ENCODE measurements around the gene NID2.

GRCh38 chr14:51967521-51967920 lies 101.3 kb downstream of the NID2 start:
- no peak for TF ChIP-seq CTCF (IDR thresholded peaks at IDR 0.05; ENCODE audit: low read depth, low read length, missing input control)
- TF ChIP-seq TAF1 (conservative IDR thresholded peaks at IDR 0.05) = no peak
- no peak for TF ChIP-seq MAX (IDR thresholded peaks at IDR 0.05)
- no peak for TF ChIP-seq EGR1 (IDR thresholded peaks at IDR 0.05; ENCODE audit: low read depth in 2 of 2)
- TF ChIP-seq SP1 (IDR thresholded peaks at IDR 0.05) = no peak
- no peak for TF ChIP-seq REST (IDR thresholded peaks at IDR 0.05)
- TF ChIP-seq FOXA2 (IDR thresholded peaks at IDR 0.05) = no peak
- TF ChIP-seq ATF3 (IDR thresholded peaks at IDR 0.05) = no peak
- no peak for TF ChIP-seq JUND (IDR thresholded peaks at IDR 0.05)
- no peak for TF ChIP-seq ZBTB33 (IDR thresholded peaks at IDR 0.05)

All from liver (tissue), 3 donors.